Measurements from ENCODE around the gene ZNF408. TPM values are rescaled to one million over a fixed set of nuclear protein-coding genes. Genes with fewer than 3 reads are reported as not detected.
A peak's percentile ranks its signal among the peaks of the same experiment; 100 is the strongest.

Gene ZNF408
- total and polyA plus RNA-seq, 2 of the 13 experiments (the other 11 are each of a cell fraction or from before 2014, with no cell fraction given), result 11.2 to 12.5 TPM

- TF ChIP-seq MAFK (conservative IDR thresholded peaks at IDR 0.05 in 1 of 2, IDR thresholded peaks at IDR 0.05 in 1 of 2; ENCODE audit: low read length in 2 of 2) (no peak), ELF4 (CRISPR knock-in tag; IDR thresholded peaks at IDR 0.05; ENCODE audit: borderline replicate concordance) (peak; percentile 94), CREB1 (IDR thresholded peaks at IDR 0.05) (peak; percentile 75), CREB1 (CRISPR knock-in tag; IDR thresholded peaks at IDR 0.05) (peak; percentile 88), CBX5 (CRISPR knock-in tag; IDR thresholded peaks at IDR 0.05; ENCODE audit: borderline replicate concordance) (peak; percentile 72; the same call in 1 of the 2 replicates), ARID2 (CRISPR knock-in tag; IDR thresholded peaks at IDR 0.05; ENCODE audit: borderline replicate concordance) (peak; percentile 79; the same call in 1 of the 2 replicates), HDAC6 (IDR thresholded peaks at IDR 0.05; ENCODE audit: low read depth, low read length) (no peak), ZNF180 (CRISPR knock-in tag; IDR thresholded peaks at IDR 0.05; ENCODE audit: borderline replicate concordance, low read depth) (no peak), GATAD2A (CRISPR knock-in tag; IDR thresholded peaks at IDR 0.05) (peak; percentile 33; the same call in 1 of the 2 replicates), TOPORS (CRISPR knock-in tag; IDR thresholded peaks at IDR 0.05) (peak; percentile 79; the same call in 1 of the 2 replicates), KAT7 (CRISPR knock-in tag; IDR thresholded peaks at IDR 0.05; ENCODE audit: borderline replicate concordance) (peak; percentile 83; the same call in 1 of the 2 replicates), ZNF713 (CRISPR knock-in tag; IDR thresholded peaks at IDR 0.05) (peak; percentile 34; the same call in 1 of the 2 replicates), EHMT2 (IDR thresholded peaks at IDR 0.05; ENCODE audit: borderline replicate concordance, low read depth, low read length) (peak; percentile 39; the same call in 1 of the 2 replicates), JUN (CRISPR knock-in tag; IDR thresholded peaks at IDR 0.05) (peak; percentile 43; the same call in 1 of the 2 replicates)
- TF ChIP-seq, protein P1, sequence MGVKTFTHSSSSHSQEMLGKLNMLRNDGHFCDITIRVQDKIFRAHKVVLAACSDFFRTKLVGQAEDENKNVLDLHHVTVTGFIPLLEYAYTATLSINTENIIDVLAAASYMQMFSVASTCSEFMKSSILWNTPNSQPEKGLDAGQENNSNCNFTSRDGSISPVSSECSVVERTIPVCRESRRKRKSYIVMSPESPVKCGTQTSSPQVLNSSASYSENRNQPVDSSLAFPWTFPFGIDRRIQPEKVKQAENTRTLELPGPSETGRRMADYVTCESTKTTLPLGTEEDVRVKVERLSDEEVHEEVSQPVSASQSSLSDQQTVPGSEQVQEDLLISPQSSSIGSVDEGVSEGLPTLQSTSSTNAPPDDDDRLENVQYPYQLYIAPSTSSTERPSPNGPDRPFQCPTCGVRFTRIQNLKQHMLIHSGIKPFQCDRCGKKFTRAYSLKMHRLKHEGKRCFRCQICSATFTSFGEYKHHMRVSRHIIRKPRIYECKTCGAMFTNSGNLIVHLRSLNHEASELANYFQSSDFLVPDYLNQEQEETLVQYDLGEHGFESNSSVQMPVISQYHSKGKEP (CRISPR knock-in tag; IDR thresholded peaks at IDR 0.05), result 0 out of 2 replicates have a peak, but pooled peaks have one; percentile 54
- TF ChIP-seq, protein P2, sequence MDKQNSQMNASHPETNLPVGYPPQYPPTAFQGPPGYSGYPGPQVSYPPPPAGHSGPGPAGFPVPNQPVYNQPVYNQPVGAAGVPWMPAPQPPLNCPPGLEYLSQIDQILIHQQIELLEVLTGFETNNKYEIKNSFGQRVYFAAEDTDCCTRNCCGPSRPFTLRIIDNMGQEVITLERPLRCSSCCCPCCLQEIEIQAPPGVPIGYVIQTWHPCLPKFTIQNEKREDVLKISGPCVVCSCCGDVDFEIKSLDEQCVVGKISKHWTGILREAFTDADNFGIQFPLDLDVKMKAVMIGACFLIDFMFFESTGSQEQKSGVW (CRISPR knock-in tag; IDR thresholded peaks at IDR 0.05; ENCODE audit: borderline replicate concordance), result no peak
- TF ChIP-seq, protein P3, sequence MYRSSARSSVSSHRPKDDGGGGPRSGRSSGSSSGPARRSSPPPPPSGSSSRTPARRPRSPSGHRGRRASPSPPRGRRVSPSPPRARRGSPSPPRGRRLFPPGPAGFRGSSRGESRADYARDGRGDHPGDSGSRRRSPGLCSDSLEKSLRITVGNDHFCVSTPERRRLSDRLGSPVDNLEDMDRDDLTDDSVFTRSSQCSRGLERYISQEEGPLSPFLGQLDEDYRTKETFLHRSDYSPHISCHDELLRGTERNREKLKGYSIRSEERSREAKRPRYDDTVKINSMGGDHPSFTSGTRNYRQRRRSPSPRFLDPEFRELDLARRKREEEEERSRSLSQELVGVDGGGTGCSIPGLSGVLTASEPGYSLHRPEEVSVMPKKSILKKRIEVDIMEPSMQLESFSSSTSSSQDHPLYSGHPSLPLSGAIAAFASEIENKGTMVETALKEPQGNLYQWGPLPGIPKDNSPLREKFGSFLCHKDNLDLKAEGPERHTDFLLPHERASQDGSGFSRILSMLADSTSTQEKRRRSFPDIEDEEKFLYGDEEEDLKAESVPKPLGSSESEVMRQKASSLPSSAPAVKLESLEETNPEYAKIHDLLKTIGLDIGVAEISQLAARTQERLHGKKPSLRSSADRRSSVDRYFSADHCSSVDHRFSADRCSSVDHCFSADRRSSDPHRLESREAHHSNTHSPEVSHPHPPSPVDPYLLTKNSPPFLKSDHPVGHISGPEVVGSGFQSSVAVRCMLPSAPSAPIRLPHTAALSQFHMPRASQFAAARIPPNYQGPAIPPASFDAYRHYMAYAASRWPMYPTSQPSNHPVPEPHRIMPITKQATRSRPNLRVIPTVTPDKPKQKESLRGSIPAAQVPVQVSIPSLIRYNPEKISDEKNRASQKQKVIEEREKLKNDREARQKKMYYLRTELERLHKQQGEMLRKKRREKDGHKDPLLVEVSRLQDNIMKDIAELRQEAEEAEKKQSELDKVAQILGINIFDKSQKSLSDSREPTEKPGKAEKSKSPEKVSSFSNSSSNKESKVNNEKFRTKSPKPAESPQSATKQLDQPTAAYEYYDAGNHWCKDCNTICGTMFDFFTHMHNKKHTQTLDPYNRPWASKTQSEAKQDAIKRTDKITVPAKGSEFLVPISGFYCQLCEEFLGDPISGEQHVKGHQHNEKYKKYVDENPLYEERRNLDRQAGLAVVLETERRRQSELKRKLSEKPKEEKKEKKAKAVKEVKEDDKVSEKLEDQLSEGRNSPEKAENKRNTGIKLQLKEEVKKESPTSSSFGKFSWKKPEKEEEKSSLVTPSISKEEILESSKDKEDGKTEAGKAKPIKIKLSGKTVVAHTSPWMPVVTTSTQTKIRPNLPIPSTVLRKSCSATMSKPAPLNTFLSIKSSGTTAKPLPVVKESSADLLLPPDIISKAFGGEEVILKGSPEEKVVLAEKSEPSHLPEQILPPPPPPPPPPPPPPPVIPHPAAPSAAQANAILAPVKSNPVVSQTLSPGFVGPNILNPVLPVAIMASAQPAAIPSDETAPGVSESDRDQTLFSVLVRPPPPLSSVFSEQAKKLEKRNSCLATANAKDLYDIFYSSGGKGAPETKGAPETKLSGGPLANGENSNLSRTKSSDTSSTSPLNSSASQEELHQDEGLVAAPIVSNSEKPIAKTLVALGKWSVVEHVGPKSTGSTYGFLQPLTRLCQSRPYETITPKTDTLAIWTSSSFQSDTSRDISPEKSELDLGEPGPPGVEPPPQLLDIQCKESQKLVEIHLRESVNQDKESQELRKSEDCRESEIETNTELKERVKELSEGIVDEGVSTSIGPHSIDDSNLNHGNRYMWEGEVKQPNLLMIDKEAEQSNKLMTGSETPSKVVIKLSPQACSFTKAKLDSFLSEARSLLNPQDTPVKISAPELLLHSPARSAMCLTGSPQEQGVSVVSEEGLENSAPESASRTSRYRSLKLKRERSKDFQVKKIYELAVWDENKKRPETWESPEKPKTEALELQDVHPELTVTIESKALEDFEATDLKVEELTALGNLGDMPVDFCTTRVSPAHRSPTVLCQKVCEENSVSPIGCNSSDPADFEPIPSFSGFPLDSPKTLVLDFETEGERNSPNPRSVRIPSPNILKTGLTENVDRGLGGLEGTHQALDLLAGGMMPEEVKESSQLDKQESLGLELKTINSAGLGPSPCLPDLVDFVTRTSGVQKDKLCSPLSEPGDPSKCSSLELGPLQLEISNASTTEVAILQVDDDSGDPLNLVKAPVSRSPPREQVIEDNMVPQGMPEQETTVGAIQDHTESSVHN (CRISPR knock-in tag; IDR thresholded peaks at IDR 0.05), result 0 out of 2 replicates have a peak, but pooled peaks have one; percentile 62
- TF ChIP-seq, protein P4, sequence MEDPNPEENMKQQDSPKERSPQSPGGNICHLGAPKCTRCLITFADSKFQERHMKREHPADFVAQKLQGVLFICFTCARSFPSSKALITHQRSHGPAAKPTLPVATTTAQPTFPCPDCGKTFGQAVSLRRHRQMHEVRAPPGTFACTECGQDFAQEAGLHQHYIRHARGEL (CRISPR knock-in tag; IDR thresholded peaks at IDR 0.05), result no peak
Measured at GRCh38 chr11:46700241-46701077, at the start of gene ZNF408, which contains the start of gene ARHGAP1 (continued).
